Hematopoietic multipotent progenitor cell treated with erythropoietin and hydrocortisone succinate and interleukin-3 and kit ligand, for 6 days (in vitro differentiated cells): ENCODE results near the gene LSR.

Experiments used
- DNase-seq: peaks from one replicate; pipeline ENCODE4 v3.0.0-alpha.2; 2015

Gene LSR, protein sequence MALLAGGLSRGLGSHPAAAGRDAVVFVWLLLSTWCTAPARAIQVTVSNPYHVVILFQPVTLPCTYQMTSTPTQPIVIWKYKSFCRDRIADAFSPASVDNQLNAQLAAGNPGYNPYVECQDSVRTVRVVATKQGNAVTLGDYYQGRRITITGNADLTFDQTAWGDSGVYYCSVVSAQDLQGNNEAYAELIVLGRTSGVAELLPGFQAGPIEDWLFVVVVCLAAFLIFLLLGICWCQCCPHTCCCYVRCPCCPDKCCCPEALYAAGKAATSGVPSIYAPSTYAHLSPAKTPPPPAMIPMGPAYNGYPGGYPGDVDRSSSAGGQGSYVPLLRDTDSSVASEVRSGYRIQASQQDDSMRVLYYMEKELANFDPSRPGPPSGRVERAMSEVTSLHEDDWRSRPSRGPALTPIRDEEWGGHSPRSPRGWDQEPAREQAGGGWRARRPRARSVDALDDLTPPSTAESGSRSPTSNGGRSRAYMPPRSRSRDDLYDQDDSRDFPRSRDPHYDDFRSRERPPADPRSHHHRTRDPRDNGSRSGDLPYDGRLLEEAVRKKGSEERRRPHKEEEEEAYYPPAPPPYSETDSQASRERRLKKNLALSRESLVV

DNA sequence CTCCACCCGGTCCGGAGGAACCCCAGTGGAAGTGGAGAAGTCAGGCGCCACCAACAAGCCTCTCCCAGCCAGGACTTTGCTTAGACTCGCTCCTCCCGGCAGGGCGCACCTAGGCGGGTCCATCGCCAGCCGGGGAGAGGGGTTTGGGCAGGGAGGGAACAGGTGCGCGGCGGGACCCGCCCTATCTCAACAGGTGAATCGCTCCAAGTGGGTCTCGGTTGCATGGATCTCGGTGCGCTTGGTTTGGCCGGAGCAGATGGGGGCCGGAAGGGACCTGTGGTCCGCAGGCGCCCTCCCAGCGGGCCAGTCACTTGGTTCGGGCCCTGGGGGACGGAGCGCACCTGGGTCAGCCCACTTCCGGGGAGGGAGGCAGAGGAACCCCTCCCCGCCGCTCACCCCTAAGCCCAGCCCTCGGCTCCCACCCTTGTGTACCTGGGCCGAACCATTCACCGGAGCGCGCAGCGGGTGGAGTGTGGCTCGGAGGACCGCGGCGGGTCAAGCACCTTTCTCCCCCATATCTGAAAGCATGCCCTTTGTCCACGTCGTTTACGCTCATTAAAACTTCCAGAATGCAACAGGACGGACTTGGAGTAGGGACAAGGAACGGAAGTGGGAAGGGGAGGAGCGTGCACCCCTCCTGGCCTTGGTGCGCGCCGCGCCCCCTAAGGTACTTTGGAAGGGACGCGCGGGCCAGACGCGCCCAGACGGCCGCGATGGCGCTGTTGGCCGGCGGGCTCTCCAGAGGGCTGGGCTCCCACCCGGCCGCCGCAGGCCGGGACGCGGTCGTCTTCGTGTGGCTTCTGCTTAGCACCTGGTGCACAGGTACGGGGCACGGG lies at the start of gene LSR:
Gene LSR (plus strand): TSS at position 693 of the 836 bp plus-strand sequence. CDS start 21 bp downstream, at position 714.
- no peak for DNase-seq

GRCh38 chr19:35199481-35199880 lies 49.3 kb upstream of the LSR start:
- DNase-seq: no peak

DNA sequence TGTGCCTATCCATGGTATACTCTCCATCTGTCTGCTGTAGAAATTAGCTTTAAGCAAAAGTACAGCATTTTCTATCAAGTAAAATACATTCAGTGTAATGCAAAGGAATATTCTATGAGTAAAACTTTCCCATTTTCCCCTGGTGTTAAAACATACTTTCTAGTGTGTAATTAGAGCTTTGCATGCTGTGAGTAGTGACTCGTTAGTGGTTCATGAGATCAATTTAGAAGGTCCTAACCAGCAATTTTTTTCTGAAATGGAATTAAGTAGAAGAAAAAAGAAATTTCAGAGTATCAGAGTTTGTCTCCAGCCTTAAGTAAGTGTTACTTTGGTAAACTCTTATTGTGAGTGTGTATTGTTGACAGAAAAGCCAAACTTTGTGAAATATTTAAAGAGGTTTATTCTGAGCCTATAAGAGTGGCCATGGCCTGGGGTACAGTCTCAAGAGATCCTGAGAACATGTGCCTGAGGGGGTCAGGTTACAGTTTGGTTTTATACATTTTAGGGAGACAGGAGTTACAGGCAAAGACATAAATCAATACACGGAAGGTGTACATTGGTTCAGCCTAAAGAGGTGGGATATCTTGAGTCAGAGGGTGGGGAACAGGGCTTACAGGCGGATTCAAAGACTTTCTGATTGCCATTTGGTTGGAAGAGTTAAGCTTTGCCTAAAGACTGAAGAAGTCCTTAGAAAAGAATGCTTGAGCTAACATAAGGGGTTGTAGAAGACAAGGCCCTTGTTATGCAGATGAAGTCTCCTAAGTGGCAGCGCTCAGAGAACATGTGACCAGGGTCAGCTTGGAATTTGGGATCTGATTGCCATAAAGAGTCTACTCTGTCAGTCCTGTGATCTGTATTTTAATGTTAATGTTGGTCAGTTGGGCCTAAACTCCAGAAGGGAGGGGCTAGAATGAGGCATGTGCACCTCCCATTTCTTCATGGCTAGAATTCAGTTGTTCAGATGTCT lies 45.8 kb upstream of the LSR start:
- no peak for DNase-seq

GRCh38 chr19:35204799-35205732 lies 43.7 kb upstream of the LSR start:
- DNase-seq: peak; percentile 72

DNA sequence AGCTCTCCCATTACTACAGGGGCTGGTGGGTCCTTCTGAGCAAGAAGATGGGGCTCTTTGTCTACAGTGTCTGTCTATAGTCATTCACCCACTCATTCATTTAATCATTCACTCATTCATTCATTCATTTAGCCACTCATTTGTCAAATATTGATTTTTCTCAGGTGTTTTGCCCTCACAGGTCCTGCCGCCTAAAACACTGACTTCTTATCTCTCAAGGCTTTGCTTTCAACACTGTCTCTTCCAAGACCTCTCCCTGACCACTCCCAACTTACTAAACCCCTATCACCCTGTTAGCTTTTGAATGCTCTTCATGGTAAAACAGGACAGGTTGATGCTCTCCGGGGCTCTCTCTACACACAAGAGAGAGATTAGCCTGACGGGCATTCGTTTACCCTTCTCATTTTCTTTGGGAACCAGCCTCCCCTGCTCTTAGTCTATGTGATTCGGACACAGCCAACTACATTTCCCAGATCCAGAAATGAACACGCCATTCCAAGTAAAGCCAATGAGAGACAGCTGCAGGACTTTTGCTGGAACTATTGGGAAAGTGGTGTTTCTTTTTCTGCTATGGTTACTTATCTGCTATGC lies 43.0 kb upstream of the LSR start:
- DNase-seq: no peak

GRCh38 chr19:35206379-35206778 lies 42.4 kb upstream of the LSR start:
- DNase-seq: peak; percentile 62

- DNase-seq: no peak
Measured at GRCh38 chr19:35206855-35207254, 41.9 kb upstream of the LSR start.

GRCh38 chr19:35207391-35207871 lies 41.4 kb upstream of the LSR start:
- no peak for DNase-seq

- no peak for DNase-seq
Measured at GRCh38 chr19:35208121-35208520, 40.7 kb upstream of the LSR start.

GRCh38 chr19:35209646-35210045 lies 39.2 kb upstream of the LSR start:
- no peak for DNase-seq

DNA sequence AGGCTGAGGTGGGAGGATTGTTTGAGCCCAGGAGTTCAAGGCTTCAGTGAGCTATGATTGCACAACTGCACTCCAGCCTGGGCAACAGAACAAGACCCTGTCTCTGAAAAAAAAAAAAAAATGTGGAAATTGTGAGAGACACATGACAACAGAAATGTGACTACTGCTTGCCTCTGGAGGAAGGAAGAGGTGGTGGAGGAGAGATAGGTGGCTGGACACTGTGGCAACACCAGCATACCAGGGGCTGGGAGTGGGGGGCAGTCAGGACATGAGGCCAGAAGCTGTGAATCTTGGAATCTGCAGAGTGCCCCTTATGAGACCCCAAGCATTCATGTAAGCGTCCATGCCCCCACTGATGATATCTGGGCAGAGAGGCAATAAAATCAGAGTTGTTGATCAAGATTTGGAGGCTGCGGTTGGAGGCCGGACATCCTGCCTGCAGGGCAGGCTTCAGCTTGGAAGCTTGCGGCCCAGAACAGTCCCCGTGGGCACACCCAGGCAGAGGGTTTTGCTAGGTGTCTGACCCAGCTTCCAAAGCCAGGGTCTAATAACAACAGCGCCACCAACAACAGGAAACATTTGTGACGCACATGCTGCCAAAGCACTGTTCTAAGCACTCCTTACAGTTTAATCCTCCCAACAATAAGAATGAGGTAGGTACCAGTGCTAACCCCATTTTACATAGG lies 37.1 kb upstream of the LSR start:
- peak; percentile 62 for DNase-seq

DNA sequence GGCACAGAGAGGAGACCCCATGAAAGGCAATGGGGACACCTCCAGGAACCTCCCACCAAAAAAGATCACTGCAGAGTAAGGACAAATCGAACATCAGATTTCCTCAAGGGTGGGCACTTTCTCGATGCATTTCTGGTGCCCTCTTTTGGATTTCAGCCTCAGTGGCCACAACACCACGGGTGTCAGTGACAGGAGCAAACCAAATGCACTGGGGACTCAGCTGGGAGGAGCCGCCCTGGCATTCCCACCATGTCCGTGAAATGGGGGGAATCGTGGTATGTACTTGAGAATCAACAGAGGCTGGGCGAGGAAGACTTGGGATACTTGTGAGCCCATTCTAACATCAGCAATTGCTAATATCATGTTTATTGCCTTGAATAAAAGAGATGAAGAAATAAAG lies 36.6 kb upstream of the LSR start:
- no peak for DNase-seq

DNA sequence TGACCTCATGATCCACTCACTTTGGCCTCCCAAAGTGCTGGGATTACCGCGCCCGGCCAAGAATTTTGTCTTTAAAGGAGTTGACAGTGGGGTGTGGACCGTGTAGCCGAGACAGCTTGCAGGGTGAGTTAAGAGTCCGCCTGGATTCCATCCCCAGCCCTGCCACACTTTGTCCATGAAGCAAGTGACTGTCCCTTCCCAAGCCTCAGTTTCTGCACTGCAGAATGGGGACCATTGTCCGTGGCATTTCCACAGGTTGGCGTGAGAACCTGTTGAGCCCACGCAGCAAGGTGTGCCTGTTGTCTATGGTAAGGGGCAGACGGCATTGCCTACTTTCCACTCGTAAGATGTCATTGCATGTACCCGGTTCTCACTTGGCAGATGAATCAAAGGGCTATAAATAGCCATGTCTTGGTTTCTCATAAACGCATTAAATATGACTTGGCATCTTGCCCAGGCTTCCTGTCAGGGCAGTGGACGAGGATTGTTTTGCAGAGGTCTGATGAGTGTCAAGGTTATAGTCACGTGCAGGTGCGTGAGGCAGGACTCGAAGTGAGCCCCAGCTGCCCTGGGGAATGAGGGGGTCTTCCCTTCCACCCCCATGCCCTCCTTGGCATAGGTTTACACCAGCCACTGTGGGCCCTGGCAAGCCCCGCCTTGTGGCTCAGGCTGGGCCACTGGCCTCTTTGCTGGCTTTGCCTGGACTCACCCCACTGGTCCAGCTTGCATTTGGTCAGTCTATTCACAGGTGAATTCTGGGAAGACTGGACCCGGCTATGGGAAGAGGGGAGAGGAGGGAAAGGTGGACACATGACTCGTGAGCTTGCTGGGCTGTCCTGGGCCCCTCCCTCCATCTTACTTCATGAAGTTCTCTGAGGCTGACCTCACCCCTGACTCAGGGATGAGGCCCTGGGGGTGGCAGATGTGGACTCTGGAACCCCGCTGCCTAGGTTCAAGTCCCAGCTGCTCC lies 34.9 kb upstream of the LSR start:
- peak; percentile 97 for DNase-seq

DNA sequence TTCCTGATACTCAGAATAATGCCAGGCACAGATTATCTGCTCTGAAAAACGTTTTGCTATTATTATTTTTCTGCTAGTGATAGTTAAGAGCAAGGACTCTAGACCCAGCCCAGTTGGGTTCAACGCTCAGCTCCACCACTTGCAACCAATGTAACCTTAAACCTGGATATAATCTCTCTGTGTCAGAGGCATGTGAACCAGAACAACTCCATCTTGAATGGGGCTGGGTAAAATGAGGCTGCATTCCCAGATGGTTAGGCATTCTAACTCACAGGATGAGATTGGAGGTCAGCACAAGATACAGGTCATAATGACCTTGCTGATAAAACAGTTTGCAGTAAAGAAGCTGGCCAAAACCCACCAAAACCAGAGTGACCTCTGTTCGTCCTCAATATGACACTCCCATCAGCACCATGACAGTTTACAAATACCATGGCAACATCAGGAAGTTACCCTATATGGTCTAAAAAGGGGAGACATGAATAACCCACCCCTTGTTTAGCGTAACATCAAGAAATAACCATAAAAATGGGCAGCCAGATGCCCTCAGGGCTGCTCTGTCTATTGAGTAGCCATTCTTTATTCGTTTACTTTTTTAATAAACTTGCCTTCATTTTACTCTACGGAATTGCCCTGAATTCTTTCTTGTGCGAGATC lies 33.9 kb upstream of the LSR start:
- no peak for DNase-seq

- no peak for DNase-seq
Measured at GRCh38 chr19:35216016-35216832, 32.6 kb upstream of the LSR start.

- no peak for DNase-seq
Measured at GRCh38 chr19:35216833-35217648, 31.8 kb upstream of the LSR start.

DNA sequence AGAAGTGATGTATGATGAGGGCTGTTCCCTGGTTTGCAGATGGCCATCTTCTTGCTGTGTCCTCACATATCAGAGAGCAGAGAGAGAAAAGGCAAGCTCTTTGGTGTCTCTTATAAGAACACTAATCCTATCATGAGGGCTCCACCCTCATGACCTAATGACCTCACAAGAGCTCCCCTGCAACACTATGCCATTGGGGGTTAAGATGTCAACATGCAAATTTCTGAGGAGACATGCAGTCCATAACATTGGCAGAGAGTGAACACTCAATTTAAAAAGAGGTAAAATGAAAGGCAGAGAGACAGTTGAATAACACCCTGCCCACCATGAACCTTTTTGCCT lies 31.2 kb upstream of the LSR start:
- no peak for DNase-seq
